Mesothelial cell of epicardium (in vitro differentiated cells): ENCODE data around the gene SPTBN1. TPM values are rescaled to one million over a fixed set of nuclear protein-coding genes. Genes with fewer than 3 reads are reported as not detected.
A peak's percentile ranks its signal among the peaks of the same experiment; 100 is the strongest.
"Not testable (repeated sequence)": the region's sequence is repeated elsewhere in the genome, so short reads cannot be mapped to it uniquely, and the experiment has no call there.

Experiments
- DNase-seq, 2 experiments: peaks; one replicate each; pipeline ENCODE4 v3.0.0; 2021; ENCODE audit warnings: low spot score in 2 of 2; ENCODE audit not compliant: unreplicated experiment in 2 of 2
- H3K27ac Mint-ChIP-seq: 2 replicates; pipeline ENCODE4 v1.8.0; 2021; ENCODE audit warnings: mixed read lengths
- H3K27me3 Mint-ChIP-seq: 2 replicates; pipeline ENCODE4 v1.8.0; 2021; ENCODE audit warnings: low read depth, mixed read lengths
- H3K36me3 Mint-ChIP-seq: 2 replicates; pipeline ENCODE4 v1.8.0; 2021; ENCODE audit warnings: mixed read lengths
- H3K4me1 Mint-ChIP-seq: 2 replicates; pipeline ENCODE4 v1.8.0; 2021; ENCODE audit warnings: mixed read lengths
- H3K4me3 Mint-ChIP-seq: 2 replicates; pipeline ENCODE4 v1.8.0; 2021; ENCODE audit warnings: mild to moderate bottlenecking, moderate library complexity, mixed read lengths
- H3K9me3 Mint-ChIP-seq: 2 replicates; pipeline ENCODE4 v1.8.0; 2021; ENCODE audit warnings: mixed read lengths
- total RNA-seq: library from RNA; stranded (reverse); gene quantifications from 3 replicates; pipeline ENCODE4 v1.2.1, GENCODE V29; 2021
- TF ChIP-seq, protein P1 (sequence below): fragments of 200-600 bp; sonication (generic); IDR thresholded peaks from one replicate; pipeline ENCODE4 v1.5.0; 2021; ENCODE audit warnings: antibody characterized with exemption; ENCODE audit not compliant: unreplicated experiment

Gene SPTBN1
- total RNA-seq, 1 donor from 2014 or later = 281 TPM

GRCh38 chr2:54482715-54483114 is 26.6 kb downstream of the SPTBN1 start:
- H3K4me1 Mint-ChIP-seq = peaks cover 33% of the 10 kb centered on the region
- peak overlapping the region; percentile 55 for H3K27ac Mint-ChIP-seq
- TF ChIP-seq, protein P1, sequence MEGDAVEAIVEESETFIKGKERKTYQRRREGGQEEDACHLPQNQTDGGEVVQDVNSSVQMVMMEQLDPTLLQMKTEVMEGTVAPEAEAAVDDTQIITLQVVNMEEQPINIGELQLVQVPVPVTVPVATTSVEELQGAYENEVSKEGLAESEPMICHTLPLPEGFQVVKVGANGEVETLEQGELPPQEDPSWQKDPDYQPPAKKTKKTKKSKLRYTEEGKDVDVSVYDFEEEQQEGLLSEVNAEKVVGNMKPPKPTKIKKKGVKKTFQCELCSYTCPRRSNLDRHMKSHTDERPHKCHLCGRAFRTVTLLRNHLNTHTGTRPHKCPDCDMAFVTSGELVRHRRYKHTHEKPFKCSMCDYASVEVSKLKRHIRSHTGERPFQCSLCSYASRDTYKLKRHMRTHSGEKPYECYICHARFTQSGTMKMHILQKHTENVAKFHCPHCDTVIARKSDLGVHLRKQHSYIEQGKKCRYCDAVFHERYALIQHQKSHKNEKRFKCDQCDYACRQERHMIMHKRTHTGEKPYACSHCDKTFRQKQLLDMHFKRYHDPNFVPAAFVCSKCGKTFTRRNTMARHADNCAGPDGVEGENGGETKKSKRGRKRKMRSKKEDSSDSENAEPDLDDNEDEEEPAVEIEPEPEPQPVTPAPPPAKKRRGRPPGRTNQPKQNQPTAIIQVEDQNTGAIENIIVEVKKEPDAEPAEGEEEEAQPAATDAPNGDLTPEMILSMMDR = no peak
- DNase-seq = no peak
- H3K9me3 Mint-ChIP-seq = peaks cover 7% of the 10 kb centered on the region
- no peak overlapping the region for H3K4me3 Mint-ChIP-seq
- no peaks in the 10 kb centered on the region for H3K27me3 Mint-ChIP-seq
- peaks cover 19% of the 10 kb centered on the region for H3K36me3 Mint-ChIP-seq

- TF ChIP-seq, protein P1 = no peak
- no peak for DNase-seq
- Mint-ChIP-seq H3K9me3 (peaks cover 7% of the 10 kb centered on the region), H3K36me3 (peaks cover 17% of the 10 kb centered on the region), H3K27me3 (no peaks in the 10 kb centered on the region), H3K4me1 (peaks cover 30% of the 10 kb centered on the region), H3K4me3 (no peak overlapping the region), H3K27ac (peak overlapping the region; percentile 39)
Observed at GRCh38 chr2:54483426-54483825, 27.3 kb downstream of the SPTBN1 start.

GRCh38 chr2:54485756-54486155 is 29.6 kb downstream of the SPTBN1 start:
- Mint-ChIP-seq H3K36me3 (peaks cover 14% of the 10 kb centered on the region), H3K4me1 (peaks cover 37% of the 10 kb centered on the region)
- not testable (repeated sequence) for H3K27ac Mint-ChIP-seq, H3K27me3 Mint-ChIP-seq, H3K4me3 Mint-ChIP-seq, H3K9me3 Mint-ChIP-seq, DNase-seq

- peaks cover 7% of the 10 kb centered on the region for H3K9me3 Mint-ChIP-seq
- no peak overlapping the region for H3K4me3 Mint-ChIP-seq
- H3K36me3 Mint-ChIP-seq = peaks cover 14% of the 10 kb centered on the region
- TF ChIP-seq, protein P1 = no peak
- no peak for DNase-seq
- H3K27me3 Mint-ChIP-seq = no peaks in the 10 kb centered on the region
- no peak overlapping the region for H3K27ac Mint-ChIP-seq
- H3K4me1 Mint-ChIP-seq = peaks cover 37% of the 10 kb centered on the region
Observed at GRCh38 chr2:54486766-54487165, 30.6 kb downstream of the SPTBN1 start.

DNA sequence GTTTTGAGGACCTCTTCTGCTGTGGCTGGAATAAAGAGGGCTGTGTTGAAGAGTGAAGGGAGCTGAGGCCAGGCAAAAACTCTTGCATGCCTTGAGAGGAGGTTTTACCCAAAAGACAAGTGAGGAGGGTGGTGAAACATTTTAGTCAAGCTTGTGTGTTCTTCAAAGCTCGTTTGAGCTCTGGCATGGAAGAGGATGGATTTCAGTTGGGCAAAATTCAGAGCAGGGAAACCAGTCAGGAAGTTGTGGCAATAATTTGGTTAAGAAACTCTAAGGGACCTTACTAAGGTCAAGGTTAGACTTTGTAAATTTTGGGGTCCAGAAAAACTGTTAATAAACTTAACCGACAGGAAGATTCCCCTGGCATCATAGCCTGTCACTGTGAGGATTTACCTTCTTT is 34.7 kb downstream of the SPTBN1 start:
- no peaks in the 10 kb centered on the region for H3K27me3 Mint-ChIP-seq
- H3K27ac Mint-ChIP-seq = no peak overlapping the region
- no peak for DNase-seq
- no peaks in the 10 kb centered on the region for H3K9me3 Mint-ChIP-seq
- H3K4me1 Mint-ChIP-seq = peaks cover 18% of the 10 kb centered on the region
- peaks cover 5% of the 10 kb centered on the region for H3K36me3 Mint-ChIP-seq
- no peak overlapping the region for H3K4me3 Mint-ChIP-seq
- TF ChIP-seq, protein P1 = no peak

DNA sequence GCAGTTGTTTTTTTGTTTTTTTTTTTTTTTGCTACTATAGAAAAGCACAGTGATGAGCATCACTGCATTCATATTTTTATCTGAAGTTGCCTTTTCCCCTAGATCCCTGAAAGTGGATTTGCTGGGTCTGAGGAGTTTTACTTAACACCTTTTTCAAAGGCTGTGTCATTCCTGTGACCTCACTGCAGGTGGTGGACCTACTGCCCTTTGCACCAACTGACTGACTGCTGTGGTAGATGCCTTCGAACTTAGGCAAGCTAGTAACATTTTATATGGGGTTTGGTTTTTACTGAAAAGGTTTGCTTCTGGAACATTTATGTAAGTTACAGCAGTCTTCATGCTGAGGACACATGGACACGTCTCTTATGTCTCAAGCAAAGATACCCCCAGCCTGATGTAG is 36.2 kb downstream of the SPTBN1 start:
- Mint-ChIP-seq H3K9me3 (no peaks in the 10 kb centered on the region), H3K4me1 (peaks cover 17% of the 10 kb centered on the region), H3K36me3 (no peaks in the 10 kb centered on the region), H3K4me3 (no peak overlapping the region), H3K27ac (no peak overlapping the region), H3K27me3 (no peaks in the 10 kb centered on the region)
- no peak for DNase-seq
- TF ChIP-seq, protein P1 = no peak
